Measurements from ENCODE around the gene ACTMAP.
"Not testable (repeated sequence)": the region's sequence is repeated elsewhere in the genome, so short reads cannot be mapped to it uniquely, and the experiment has no call there.

Gene ACTMAP

DNA sequence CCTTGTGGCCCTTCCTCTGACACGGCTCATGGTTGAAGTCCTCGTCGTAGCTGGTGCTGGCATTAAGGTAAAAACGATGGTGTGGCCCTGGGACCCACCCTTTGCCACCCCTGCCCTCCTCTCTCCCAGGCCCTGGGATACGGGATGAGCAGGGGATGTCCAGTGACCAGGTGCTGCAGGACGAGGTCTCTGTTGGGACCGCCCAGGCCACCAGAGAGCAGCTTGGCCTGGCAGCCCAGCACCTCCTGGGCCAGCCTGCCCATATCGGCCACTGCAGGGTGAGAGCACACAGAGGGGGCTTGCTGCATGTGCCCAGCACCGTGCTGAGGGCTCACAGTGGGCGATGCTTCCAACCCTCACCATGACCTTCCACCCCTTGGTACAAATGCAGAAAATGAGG lies 6.4 kb downstream of the ACTMAP start:
- DNase-seq (ENCODE audit: low spot score), result no peak

DNA sequence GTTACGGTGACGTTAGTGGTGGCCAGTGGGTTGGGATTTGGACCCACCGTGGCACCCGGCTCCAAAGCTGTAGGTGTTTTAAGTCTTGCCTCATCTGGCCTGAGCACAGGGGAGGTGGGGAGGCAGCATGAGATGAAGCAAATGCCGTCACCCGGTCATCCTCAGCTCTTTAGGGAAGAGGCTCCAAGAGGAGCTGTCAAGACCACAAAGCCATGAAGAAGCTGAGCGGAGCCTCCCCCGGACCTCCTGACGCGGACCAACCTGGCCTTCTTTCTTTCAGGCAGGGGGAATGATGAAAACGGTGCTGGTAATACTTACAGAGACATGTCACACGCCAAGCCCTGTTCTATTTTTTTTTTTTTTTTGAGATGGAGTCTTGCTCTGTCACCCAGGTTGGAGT lies 7.4 kb downstream of the ACTMAP start:
- DNase-seq (ENCODE audit: low spot score), result no peak

DNA sequence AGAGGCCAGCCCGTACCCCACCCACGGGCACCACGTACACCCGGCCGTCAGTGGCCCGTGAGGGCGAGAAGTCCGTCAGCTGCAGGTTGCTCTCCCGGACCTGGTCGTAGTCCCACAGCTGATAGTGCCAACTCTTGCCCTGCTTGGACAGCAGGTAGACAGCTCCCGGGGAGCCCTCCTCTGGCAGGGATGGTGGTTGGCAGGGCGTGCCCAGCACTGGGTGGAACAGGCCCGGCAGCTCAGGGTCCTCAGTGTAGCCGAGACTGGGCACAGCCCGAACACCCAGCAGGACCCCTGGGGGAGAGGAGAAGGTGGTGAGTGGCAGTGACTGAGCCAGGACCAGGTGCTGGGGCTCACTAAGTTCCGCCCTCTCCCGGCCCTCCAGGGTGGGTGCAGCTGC lies 7.8 kb downstream of the ACTMAP start:
- no peak for DNase-seq (ENCODE audit: low spot score)

DNA sequence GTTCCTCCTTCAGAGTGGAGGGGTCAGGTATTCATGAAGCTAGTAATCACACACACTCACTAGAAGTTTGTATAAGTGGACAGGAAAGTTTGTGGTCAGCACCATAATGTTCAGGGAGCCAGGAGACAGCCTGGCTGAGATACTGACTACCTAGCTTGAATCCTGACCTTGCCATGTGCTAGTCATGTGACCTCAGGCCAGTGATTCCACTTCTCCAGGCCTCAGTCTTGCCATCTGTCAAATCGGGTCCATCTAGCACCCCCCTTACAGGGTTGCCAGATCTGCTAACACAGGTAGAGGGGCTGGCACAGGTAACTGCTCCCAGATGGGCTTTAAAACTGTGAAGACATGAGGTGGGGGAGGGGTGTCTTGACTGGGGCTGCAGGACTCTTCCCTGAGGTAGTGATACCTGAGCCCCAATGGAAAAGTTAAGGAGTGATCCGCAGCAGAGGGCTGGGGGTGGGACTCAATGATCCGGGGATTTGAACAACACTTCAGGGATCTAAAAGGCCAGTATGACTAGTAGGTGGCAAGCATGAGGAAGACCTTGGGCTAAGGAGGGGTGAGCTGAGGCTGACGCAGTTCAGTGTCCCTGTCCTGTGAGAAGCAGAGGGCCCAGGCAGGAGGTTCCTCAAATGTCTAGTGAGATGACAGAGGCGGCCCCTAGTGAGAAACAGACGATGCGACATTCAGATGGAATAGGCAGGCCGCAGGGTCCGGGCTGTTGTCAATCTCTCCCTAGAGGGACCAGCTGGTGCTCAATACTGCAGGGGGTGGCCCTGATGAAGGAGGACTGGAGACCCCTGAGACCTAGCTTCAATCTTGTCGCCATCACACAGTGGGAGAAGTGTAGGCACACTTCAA lies 8.5 kb downstream of the ACTMAP start:
- DNase-seq (ENCODE audit: low spot score), result no peak

DNA sequence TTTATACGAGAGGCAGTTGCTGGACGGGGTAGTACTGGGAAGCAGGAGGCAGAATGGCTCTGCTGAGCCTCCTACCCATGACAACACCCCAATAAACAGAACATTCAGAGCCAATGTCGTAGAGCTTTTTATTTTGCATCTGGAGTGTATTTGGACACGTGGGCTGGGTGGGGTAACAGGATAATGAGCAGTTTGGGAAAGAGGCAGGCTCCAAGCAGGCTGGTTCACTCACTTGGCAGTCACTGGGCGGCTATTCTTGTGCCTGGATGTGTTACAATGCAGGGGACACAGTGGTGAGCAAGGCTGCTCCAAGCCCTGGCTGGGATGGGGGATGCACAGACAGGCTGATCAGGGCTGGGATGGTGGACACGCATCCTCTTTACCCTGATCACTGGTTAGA lies 9.5 kb downstream of the ACTMAP start:
- DNase-seq (ENCODE audit: low spot score), result no peak

DNA sequence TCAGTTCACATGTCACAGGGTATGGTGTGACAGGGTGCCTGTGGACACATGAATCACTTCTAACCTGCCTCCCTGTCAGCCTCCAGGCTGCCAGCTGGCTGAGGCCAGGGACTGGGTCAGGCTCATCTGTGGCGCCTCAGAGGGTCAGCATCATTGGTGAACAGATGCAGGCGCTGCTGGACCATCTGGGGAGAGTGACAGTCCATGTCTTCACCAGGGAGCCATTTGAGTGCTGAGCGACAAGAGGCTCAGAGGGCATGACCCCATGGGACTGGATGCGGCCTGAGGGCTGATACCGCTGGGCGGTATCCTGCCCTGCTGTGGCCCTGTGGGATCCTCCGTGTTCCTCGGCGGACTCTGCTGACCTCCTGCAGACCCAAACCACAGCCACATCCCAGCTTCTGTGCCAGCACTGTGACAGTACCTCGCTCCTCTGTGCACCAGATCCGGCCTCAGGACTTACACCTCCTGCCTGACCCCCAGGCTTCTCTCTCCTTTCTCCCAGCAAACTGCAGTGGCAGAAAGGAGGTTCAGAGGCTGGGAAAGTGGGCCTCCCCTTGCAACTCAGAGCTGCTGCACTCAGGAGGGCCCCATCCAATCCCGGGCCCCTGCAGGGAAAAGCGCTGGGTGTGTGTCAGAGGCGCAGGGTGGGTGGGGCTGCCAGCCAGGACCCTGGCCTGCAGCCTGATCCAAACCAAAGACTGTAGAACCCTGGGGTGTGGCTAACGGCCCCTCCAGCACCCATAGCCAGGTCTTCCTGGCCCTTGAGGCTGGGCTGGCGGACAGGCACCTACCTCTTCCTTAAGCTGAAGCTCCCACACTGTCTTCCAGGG lies 10.2 kb downstream of the ACTMAP start:
- DNase-seq (ENCODE audit: low spot score), result no peak

DNA sequence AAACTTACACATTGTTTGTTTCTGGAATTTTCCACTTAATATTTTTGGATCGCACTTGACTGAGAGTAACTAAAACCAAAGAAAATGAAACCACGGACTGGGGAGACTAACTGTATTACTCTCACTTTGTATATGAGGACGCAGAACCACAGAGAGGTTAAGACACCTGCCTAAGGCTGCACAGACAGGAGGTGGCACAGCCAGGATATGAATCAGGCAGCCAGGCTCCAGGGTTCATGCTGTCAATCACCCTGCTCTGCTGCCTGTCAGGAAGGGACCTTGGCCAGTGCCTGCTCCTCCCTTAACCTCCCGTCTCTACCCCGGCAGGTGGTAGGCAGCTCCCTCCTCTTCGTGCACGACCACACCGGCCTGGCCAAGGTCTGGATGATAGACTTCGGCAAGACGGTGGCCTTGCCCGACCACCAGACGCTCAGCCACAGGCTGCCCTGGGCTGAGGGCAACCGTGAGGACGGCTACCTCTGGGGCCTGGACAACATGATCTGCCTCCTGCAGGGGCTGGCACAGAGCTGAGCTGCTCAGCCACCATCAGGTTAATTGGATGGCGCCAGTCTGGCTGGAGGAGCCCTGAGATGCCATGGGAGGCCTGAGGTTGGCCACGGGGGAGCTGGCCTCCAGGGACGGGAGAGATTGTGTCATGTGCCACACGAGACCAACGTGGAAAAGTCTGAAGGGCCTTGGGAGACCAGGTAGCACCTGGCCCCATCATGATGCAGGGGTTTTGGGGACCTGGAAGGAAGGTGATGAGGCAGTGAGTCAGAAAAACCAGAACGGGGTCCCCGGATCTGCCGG lies 11.0 kb downstream of the ACTMAP start:
- DNase-seq (ENCODE audit: low spot score), result no peak

DNA sequence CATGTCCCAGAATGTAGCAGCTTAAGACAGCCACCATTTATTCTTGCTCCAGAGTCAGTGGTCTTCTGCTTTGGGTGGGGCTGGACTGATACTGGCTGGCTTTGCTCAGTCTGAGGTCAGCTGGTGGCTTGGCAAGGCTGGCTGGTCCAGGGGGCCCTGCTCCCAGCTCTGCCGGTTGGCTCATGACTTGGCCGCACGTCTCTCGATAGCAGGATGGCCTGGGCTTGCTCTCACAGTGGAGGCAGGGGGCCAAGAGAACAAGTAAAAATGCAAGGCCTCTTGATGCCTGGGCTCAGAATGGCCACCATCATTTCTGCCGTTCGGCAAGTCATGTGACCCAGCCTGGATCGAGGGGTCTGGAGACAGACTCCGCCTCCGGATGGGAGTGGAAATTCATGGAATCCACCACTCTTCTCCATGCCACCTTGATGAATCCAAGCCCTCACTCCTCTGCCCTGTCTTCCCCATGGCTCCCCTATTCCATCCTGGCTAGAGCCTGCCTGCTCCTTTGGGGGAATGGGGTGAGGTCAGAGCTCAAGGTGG lies 13.1 kb downstream of the ACTMAP start:
- no peak for DNase-seq (ENCODE audit: low spot score)

DNA sequence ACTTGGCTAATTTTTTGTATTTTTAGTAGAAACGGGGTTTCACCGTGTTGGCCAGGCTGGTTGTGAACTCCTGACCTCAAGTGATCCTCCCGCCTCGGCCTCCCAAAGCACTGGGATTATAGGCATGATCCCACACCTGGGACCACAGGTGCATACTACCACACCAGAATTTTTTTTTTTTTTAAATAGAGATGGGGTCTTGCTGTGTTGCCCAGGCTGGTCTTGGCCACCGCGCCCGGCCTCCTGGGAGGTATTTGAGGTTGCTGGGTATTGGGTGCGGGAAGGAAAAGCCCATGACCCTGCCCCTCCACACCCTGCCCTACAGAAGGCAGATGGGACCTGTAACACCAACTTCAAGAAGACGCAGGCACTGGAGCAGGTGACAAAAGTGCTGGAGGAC lies 13.6 kb downstream of the ACTMAP start:
- no peak for DNase-seq (ENCODE audit: low spot score)

DNA sequence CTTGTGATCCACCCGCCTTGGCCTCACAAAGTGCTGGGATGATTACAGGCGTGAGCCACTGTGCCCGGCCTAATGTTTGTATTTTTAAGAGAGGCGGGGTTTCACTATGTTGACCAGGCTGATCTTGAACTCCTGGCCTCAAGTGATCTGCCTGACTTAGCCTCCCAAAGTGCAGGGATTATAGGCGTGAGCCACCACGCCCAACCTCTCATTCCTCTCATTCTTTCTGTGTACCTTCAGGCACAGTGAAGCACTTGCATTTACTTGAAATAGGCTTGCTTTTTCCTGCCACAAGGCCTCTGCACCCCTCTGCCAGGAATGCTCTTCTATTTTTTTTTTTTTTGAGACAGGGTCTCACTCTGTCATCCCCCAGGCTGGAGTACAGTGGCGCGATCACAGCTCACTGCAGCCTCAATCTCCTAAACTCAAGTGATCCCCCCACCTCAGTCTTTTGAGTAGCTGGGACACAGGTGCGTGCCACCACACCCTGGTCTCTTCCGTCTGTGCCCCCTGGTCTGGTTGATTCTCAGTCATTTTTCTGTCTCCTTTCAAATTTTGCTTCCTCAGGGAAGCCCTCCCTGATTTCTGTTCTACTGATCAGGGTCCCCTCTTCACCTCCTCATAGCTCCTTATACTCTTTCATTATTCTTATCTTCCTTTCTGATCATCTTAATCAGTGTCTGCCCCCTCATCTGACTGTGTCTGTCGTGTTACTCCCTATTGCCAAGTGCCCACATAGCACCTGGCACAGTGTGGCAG lies 15.1 kb downstream of the ACTMAP start:
- DNase-seq (ENCODE audit: low spot score), result no peak

DNA sequence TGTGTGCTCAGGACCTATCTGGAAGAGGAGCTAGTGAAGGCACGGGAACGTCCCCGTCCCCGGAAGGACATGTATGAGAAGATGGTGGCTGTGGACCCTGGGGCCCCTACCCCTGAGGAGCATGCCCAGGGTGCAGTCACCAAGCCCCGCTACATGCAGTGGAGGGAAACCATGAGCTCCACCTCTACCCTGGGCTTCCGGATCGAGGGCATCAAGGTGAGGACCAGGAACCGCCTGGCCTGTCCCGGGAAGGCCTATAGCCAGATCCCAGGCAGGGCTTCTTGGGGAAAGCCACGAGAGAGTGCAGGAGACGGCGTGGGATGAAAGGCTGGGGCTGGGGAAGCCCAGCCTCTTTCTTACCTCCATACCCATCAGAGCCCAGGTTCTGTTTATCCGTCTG lies 17.1 kb downstream of the ACTMAP start:
- DNase-seq (ENCODE audit: low spot score), result no peak

DNA sequence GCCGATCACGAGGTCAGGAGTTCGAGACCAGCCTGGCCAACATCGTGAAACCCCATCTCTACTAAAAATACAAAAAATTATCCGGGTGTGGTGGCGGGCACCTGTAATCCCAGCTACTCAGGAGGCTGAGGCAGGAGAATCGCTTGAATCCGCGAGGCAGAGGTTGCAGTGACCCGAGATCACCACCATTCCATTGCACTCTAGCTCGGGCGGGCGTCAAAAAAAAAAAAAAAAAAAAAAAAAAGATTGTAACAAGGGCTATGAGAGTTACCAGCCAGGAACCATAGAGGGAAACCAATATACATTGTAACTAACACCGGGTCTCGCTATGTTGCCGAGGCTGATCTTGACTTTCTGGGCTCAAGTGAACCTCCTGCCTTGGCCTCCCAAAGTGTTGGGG lies 18.0 kb downstream of the ACTMAP start:
- not testable (repeated sequence) for DNase-seq (ENCODE audit: low spot score)

DNA sequence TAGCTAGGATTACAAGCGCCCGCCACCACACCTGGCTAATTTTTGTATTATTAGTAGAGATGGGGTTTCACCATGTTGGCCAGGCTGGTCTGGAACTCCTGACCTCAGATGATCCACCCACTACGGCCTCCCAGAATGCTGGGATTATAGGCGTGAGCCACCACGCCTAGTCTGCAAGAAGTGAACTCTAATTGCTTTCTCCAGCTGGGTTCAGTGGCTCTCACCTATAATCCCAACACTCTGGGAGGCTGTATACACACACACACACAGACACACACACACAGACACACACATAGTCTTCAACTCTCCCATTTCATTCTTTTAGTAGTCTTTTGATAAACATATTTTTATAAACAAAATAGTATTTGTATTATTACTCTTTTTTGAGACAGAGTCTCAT lies 20.2 kb downstream of the ACTMAP start:
- not testable (repeated sequence) for DNase-seq (ENCODE audit: low spot score)

DNA sequence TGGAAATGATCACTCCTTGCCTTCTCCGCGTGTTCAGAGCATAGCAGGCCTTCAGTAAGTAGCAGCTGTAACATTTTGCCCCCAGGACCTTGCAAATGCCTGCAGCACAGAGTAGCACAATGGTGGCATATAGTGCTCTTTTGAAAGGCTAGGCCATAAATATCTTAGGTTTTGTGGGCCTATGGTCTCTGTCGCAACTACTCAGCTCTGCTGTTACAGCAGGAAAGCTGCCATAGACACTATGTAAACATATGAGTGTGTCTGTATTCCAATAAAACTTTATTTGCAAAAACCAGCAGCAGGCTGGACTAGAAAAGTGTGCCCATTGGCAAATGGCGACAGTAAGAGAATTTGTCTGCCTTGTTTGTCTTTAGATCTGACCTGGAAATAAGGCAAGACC lies 24.0 kb downstream of the ACTMAP start:
- no peak for DNase-seq (ENCODE audit: low spot score)

DNA sequence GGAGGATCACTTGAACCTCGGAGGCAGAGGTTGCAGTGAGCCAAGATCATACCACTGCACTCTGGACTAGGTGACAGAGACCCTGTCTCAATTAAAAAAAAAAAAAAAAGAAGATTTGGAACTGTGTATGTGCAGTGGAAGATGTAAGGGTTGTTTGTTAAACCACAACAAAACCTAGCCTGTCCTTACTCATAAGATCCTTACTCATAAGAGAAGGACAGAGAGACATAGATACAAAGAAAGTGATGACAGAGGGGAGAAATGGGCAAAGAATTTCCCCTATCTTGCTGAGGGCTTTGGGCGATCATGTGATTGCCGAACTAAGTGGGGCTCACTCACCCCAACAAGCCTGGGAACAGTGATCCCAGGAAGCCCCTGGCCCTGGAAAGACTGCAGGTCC lies 25.4 kb downstream of the ACTMAP start:
- DNase-seq (ENCODE audit: low spot score), result no peak

DNA sequence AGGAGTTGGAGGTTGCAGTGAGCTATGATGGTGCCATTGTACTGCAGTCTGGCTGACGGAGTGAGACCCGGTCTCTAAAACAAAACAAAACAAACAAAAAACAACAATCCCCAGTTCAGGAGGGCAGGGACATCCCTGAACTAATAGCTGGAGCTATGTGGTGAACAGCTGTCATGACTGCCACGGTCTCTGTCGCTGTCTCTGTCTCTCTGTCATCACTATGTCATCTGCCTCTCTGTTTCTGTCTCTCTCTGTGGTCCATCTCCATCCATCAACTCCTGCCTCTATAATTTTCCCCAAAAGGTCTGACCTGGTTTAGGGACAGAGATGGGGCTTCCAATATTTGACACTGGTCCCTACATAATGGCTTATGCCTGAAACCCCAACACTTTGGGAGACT lies 26.0 kb downstream of the ACTMAP start:
- no peak for DNase-seq (ENCODE audit: low spot score)

DNA sequence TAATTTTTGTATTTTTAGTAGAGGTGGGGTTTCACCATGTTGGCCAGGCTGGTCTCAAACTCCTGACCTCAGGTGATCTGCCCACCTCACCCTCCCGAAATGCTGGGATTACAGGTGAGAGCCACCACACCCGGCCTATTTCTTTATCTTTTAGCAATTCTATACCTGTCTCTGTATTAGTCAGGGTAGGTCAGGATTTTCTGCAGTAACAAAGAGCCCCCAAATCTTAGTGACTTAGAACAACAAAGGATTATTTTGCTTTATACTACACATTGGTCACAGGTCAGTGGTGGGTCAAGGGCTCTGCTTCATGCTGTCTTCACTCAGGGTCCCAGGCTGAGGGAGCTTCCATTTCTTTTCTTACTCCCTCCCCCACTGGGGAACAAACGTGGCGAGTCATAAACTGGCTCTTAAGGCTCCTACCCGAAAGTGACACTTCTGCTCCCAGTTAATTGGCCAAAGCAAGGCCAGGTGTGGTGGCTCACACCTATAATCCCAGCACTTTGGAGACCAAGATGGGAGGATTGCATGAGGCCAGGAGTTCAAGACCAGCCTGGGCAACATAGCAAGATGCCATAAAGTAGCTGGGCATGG lies 26.5 kb downstream of the ACTMAP start:
- no peak for DNase-seq (ENCODE audit: low spot score)

DNA sequence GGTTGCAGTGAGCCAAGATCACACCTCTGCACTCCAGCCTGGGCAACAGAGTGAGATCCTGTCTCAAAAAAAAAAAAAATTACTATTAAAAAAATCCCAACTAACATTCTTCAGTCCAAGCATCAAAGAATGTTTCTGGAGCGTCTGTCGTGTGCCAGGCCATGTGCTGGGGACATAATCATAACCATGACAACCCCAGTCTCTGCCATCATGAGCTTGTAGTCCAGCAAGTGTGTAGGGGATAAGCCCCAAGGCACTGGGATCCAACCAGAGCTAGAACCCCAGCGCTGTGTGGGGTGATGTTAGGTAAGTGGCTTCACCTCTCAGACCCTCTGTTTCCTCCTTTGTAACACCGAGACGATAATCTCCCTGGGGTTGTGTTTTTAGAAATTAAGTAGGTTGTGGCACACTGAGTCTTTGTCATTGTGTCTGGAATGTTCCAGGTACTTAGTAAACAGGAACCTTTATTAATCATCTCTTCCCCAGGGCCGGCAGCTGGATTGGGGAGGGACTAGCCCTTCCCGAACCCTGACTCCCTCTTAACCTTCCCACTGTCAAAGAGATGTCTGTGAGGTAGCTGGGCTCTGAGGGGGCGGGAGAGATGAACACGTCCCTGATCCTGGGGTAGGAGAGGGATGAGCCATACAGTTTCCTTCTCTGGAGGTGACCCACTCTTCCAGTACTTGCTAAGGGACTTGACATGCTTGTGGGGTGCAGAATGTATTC lies 28.2 kb downstream of the ACTMAP start:
- DNase-seq (ENCODE audit: low spot score), result no peak

DNA sequence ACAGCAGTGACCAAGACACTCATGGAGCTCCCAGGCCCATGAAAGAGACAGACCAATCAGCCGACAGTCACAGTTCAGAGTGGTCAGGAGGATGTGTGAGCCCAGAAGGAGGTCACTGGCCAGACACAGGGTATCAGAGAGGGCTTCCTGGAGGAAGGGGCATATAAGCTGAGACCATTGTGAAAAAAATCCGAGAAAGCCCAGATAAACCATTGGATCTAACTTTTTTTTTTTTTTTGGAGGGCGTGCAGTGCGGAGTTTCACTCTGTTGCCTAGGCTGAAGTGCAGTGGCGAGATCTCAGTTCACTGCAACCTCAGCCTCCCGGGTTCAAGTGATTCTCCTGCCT lies 29.2 kb downstream of the ACTMAP start:
- DNase-seq (ENCODE audit: low spot score), result no peak

DNA sequence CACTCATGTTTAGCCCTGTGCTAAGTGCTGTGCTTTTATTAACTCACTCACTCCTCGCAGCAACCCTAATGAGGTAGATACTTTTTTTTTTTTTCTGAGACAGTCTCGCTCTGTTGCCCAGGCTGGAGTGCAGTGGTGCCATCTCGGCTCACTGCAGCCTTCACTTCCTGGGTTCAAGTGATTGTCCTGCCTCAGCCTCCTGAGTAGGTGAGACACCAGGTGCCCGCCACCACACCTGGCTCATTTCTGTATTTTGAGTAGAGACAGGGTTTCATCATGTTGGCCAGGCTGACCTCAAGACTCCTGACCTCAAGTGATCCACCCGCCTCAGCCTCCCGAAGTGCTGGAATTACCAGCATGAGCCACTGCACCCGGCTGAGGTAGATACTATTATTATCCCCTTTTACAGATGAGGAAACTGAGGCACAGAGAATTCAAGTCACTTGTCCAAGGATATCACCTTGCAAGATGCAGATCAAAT lies 30.8 kb downstream of the ACTMAP start:
- DNase-seq (ENCODE audit: low spot score), result no peak
